Fibroblast of pulmonary artery (primary cell): Measurements from ENCODE around the gene DOCK4.

Source experiments
- DNase-seq: peaks from one replicate; pipeline ENCODE4 v3.0.0-alpha.2; 2010; ENCODE audit warnings: low read depth
- H3K4me3 ChIP-seq: replicated peaks from 2 replicates; pipeline ENCODE4 v1.5.1; 2011; ENCODE audit warnings: low read depth, mild to moderate bottlenecking, control low read depth, low read length, moderate library complexity
- TF ChIP-seq, protein P1 (sequence below): IDR thresholded peaks from 2 replicates; pipeline ENCODE4 v1.5.1; 2011; ENCODE audit warnings: mild to moderate bottlenecking, control low read depth, low read length, inconsistent platforms; ENCODE audit errors: missing control alignments

The DOCK4 gene

DNA sequence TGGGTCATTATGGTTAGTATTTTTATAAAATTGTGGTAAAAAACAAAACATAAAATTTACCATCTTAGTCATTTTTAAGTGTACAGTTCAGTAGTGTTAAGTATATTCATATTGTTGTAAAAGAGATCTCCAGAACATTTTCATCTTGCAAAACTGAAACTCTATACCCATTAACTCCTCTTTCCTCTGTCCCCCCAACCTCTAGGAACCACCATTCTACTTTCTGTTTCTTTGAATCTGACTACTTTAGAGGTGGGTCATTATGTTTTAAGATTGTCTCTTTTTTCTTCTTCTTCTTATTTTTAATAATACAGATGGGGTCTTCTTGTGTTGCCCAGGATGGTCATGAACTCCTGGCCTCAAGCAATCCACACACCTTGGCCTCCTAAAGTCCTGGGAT lies 84.1 kb downstream of the DOCK4 start:
- no peak overlapping the region for H3K4me3 ChIP-seq
- TF ChIP-seq, protein P1, sequence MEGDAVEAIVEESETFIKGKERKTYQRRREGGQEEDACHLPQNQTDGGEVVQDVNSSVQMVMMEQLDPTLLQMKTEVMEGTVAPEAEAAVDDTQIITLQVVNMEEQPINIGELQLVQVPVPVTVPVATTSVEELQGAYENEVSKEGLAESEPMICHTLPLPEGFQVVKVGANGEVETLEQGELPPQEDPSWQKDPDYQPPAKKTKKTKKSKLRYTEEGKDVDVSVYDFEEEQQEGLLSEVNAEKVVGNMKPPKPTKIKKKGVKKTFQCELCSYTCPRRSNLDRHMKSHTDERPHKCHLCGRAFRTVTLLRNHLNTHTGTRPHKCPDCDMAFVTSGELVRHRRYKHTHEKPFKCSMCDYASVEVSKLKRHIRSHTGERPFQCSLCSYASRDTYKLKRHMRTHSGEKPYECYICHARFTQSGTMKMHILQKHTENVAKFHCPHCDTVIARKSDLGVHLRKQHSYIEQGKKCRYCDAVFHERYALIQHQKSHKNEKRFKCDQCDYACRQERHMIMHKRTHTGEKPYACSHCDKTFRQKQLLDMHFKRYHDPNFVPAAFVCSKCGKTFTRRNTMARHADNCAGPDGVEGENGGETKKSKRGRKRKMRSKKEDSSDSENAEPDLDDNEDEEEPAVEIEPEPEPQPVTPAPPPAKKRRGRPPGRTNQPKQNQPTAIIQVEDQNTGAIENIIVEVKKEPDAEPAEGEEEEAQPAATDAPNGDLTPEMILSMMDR, result no peak
- no peak for DNase-seq

DNA sequence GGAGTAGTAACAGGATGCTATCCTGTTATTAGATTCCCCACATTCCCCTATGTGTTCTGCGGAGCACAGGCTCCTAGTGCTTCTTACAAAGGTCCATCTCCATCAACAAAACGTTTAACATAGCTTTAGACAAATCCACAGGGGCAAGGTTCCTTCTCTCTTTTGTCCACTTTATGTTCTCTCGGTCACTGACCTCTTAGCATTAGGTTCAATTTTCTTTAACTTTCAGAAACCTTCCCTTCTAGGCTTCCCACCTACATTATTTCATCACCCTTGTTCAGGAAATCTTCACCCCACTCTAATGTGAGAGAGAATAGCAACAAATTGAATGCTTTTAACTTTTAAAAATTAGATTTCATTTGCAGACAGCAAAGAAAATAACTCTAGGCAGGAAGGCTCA lies 84.9 kb downstream of the DOCK4 start:
- H3K4me3 ChIP-seq, result no peak overlapping the region
- DNase-seq, result no peak
- TF ChIP-seq, protein P1, result no peak

DNA sequence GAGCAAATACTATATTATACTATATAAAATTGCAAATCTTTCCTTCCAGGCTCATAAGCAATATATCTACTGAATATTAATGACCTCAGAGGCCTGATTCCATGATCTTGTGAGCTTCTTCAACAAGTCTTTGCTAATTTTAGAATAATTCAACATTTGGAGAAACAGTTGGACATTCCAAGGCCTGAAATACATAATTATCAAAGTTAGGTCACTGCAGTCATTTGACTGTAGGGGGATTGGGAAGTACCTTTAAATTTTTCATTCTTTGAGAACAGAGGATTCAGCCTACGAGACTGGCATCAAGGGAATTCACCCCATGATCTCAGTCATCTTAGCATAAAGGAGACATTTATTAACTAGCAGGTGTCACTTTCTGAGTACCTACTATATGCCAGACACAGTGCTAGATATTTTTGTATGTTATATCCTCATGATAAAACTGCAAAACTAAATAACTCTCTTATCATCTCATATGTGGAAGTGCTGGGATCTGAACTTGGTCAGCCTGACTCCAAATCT lies 85.4 kb downstream of the DOCK4 start:
- no peak overlapping the region for H3K4me3 ChIP-seq
- DNase-seq, result no peak
- TF ChIP-seq, protein P1, result no peak

DNA sequence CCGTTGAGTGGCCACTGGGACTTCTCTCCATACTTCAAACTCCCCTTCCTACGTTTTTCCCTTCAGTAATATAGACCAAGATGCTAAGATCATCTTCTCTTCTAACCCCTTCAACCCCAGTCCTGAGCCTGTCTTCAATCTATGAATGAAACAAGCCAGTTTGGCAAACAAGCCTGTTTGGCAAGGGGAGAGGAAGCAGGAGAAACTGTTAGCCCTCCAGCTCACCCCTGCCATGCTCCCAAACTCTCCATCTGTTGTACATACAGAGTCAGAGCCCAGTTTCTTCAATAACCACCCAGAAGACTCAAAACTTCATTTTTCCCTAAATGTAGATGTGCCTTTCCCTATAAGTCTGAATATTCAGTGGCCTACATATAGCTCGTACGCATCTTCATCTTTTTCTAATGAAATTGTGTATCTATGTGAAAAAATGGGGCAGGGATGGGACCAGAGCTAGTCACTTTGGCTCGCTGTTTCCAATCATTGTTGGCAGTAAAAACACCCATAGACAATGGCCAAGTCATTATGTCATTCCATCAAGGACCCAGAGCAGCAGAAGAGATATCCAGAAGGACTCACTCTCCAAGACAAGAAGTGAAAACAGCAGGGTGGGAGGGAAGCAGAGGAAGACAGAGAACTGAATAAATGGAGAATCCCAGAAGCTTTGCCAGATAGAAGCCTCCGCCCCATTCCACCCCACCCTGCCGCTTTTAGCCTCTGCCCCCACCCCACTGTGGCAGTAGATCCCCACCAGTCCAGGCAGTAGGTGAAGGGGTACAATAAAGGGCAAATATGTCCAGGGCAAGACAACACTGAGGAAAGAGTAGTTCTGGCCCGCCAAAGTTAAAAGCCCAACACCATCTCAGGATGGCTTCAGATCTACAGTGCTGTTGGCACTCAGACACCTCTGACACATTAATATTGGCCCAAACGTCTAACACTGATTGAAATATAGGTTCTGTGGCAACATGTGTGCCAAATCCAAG lies 87.3 kb downstream of the DOCK4 start:
- TF ChIP-seq, protein P1, result no peak
- H3K4me3 ChIP-seq, result no peak overlapping the region
- no peak for DNase-seq

DNA sequence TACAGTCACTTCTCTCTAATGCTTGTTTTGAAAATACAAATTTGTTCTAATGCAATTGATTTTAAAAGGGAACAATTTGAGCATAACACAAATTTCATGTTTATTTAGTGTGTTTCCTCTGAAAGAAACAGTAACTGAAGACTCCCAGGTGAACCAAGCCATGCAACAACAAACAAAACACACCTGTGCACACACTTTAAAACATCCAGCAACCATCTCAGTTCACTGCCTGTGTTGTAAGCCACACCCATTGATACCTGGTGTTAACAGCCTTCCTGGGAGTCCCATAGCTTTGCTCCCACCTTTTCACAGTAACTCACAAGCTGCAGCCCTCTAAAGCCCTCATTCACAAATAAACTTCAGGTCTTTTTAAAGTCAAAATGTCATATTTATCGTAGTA lies 89.3 kb downstream of the DOCK4 start:
- TF ChIP-seq, protein P1, result no peak

DNA sequence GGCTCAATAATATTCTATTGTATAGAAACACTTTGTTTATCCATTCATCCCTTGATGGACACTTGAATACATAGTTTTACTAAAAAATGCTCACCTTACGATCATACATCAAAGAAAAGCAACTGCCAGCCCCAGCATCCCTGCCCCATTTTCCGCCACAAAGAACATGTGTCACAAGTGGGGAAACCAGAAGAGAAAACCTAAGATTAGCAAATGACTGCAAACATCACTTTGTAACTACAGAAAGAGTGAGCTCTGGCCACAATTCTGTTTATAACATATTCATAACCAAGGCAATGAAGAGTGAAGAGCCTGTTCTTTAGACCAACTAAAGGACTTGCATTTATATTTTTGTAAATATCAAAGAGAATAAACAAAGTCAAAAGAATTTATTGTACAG lies 89.8 kb downstream of the DOCK4 start:
- H3K4me3 ChIP-seq, result no peak overlapping the region
- TF ChIP-seq, protein P1, result no peak
- no peak for DNase-seq

More for the DNA sequence above, 89.3 kb downstream of the DOCK4 start:
- no peak overlapping the region for H3K4me3 ChIP-seq
- DNase-seq, result no peak
